HG02973 (cell line): Measurements from ENCODE around the gene PAX1.

Source experiments
- ATAC-seq: cut with Tn5 transposase; IDR thresholded peaks from one replicate; pipeline ENCODE4 v1.9.1; 2021; ENCODE audit warnings: moderate library complexity; ENCODE audit not compliant: unreplicated experiment

The PAX1 gene

GRCh38 chr20:21705575-21706260 lies at the start of gene PAX1:
Gene PAX1 (plus strand): TSS chr20:21705664. CDS start chr20:21705713, 49 bp downstream.
- no peak for ATAC-seq

GRCh38 chr20:21656308-21657067 lies 49.0 kb upstream of the PAX1 start:
- ATAC-seq, result no peak

GRCh38 chr20:21661488-21662055 lies 43.9 kb upstream of the PAX1 start:
- ATAC-seq, result no peak

GRCh38 chr20:21663465-21663864 lies 42.0 kb upstream of the PAX1 start:
- no peak for ATAC-seq

GRCh38 chr20:21665687-21666446 lies 39.6 kb upstream of the PAX1 start:
- ATAC-seq, result no peak

- no peak for ATAC-seq
These were observed 35.3 kb upstream of the PAX1 start for GRCh38 chr20:21670126-21670525.

GRCh38 chr20:21670981-21671380 lies 34.5 kb upstream of the PAX1 start:
- ATAC-seq, result no peak

- no peak for ATAC-seq
These were observed 28.2 kb upstream of the PAX1 start for GRCh38 chr20:21677261-21677660.

- ATAC-seq, result no peak
These were observed 27.7 kb upstream of the PAX1 start for GRCh38 chr20:21677781-21678180.

- no peak for ATAC-seq
These were observed 24.1 kb upstream of the PAX1 start for GRCh38 chr20:21681234-21681921.

- ATAC-seq, result no peak
These were observed 23.5 kb upstream of the PAX1 start for GRCh38 chr20:21681922-21682318.

- ATAC-seq, result no peak
These were observed 22.9 kb upstream of the PAX1 start for GRCh38 chr20:21682521-21682954.

GRCh38 chr20:21684671-21685070 lies 20.8 kb upstream of the PAX1 start:
- ATAC-seq, result no peak

- no peak for ATAC-seq
These were observed 19.5 kb upstream of the PAX1 start for GRCh38 chr20:21685981-21686380.

GRCh38 chr20:21693322-21693721 lies 12.1 kb upstream of the PAX1 start:
- ATAC-seq, result no peak

GRCh38 chr20:21698494-21699215 lies 6.8 kb upstream of the PAX1 start:
- no peak for ATAC-seq

GRCh38 chr20:21699216-21699508 lies 6.3 kb upstream of the PAX1 start:
- ATAC-seq, result no peak

GRCh38 chr20:21701171-21701876 lies 4.1 kb upstream of the PAX1 start:
- ATAC-seq, result no peak

- ATAC-seq, result no peak
These were observed 3.4 kb upstream of the PAX1 start for GRCh38 chr20:21702016-21702415.
